ENCODE data around the gene ITCH.
"Not testable (repeated sequence)": the region's sequence is repeated elsewhere in the genome, so short reads cannot be mapped to it uniquely, and the experiment has no call there.

ITCH gene

GRCh38 chr20:34421766-34422466 lies 58.8 kb downstream of the ITCH start:
- no peak for DNase-seq

GRCh38 chr20:34425032-34425690 lies 62.1 kb downstream of the ITCH start:
- not testable (repeated sequence) for DNase-seq

- no peak for DNase-seq
Measured at GRCh38 chr20:34426026-34426425, 63.0 kb downstream of the ITCH start.

GRCh38 chr20:34427331-34427730 lies 64.3 kb downstream of the ITCH start:
- DNase-seq, result no peak

GRCh38 chr20:34427784-34428183 lies 64.7 kb downstream of the ITCH start:
- no peak for DNase-seq

GRCh38 chr20:34431168-34431567 lies 68.1 kb downstream of the ITCH start:
- no peak for DNase-seq

GRCh38 chr20:34432663-34433062 lies 69.6 kb downstream of the ITCH start:
- DNase-seq, result not testable (repeated sequence)

GRCh38 chr20:34433391-34433790 lies 70.3 kb downstream of the ITCH start:
- no peak for DNase-seq

GRCh38 chr20:34435589-34435988 lies 72.5 kb downstream of the ITCH start:
- DNase-seq, result no peak

GRCh38 chr20:34437330-34437986 lies 74.4 kb downstream of the ITCH start:
- no peak for DNase-seq

- DNase-seq, result no peak
Measured at GRCh38 chr20:34439168-34439567, 76.1 kb downstream of the ITCH start.

GRCh38 chr20:34441423-34441822 lies 78.3 kb downstream of the ITCH start:
- DNase-seq, result not testable (repeated sequence)

GRCh38 chr20:34443546-34443945 lies 80.5 kb downstream of the ITCH start:
- DNase-seq, result no peak

GRCh38 chr20:34445177-34446065 lies 82.3 kb downstream of the ITCH start:
- DNase-seq, result no peak

- no peak for DNase-seq
Measured at GRCh38 chr20:34448517-34448916, 85.4 kb downstream of the ITCH start.

- no peak for DNase-seq
Measured at GRCh38 chr20:34449674-34450592, 86.9 kb downstream of the ITCH start.

GRCh38 chr20:34452281-34452982 lies 89.4 kb downstream of the ITCH start:
- no peak for DNase-seq

- DNase-seq, result no peak
Measured at GRCh38 chr20:34458631-34459030, 95.6 kb downstream of the ITCH start.

- DNase-seq, result no peak
Measured at GRCh38 chr20:34459209-34459897, 96.3 kb downstream of the ITCH start.

GRCh38 chr20:34461779-34462087 lies 98.7 kb downstream of the ITCH start:
- no peak for DNase-seq

- no peak for DNase-seq
Measured at GRCh38 chr20:34468951-34469350, 105.9 kb downstream of the ITCH start.

All from stimulated activated CD4-positive, alpha-beta T cell treated with anti-CD3 and anti-CD28 coated beads, Interleukin-4, amount 100 ng/mL, for 4 hours (primary cell).